Stimulated activated CD4-positive, alpha-beta T cell treated with anti-CD3 and anti-CD28 coated beads, Interleukin-4, amount 100 ng/mL, for 24 hours (primary cell): Measurements from ENCODE around the gene ZGPAT.
A peak's percentile ranks its signal among the peaks of the same experiment; 100 is the strongest.
"Not testable (repeated sequence)": the region's sequence is repeated elsewhere in the genome, so short reads cannot be mapped to it uniquely, and the experiment has no call there.

Experiments
- DNase-seq: peaks from one replicate; pipeline ENCODE4 v3.0.0-alpha.2; 2020

Gene ZGPAT

GRCh38 chr20:63707558-63708300 lies at the start of gene ZGPAT, which contains the start of gene ARFRP1:
Gene ZGPAT (plus strand): TSS chr20:63708039. CDS start chr20:63708581, 542 bp downstream.
Gene ARFRP1 (minus strand): TSS chr20:63707976. CDS start chr20:63707091, 885 bp downstream.
- DNase-seq: peak; percentile 88

- DNase-seq: no peak
Measured at GRCh38 chr20:63658749-63659187, 49.1 kb upstream of the ZGPAT start.

GRCh38 chr20:63659370-63659769 lies 48.5 kb upstream of the ZGPAT start:
- no peak for DNase-seq

- not testable (repeated sequence) for DNase-seq
Measured at GRCh38 chr20:63660174-63660573, 47.7 kb upstream of the ZGPAT start.

DNA sequence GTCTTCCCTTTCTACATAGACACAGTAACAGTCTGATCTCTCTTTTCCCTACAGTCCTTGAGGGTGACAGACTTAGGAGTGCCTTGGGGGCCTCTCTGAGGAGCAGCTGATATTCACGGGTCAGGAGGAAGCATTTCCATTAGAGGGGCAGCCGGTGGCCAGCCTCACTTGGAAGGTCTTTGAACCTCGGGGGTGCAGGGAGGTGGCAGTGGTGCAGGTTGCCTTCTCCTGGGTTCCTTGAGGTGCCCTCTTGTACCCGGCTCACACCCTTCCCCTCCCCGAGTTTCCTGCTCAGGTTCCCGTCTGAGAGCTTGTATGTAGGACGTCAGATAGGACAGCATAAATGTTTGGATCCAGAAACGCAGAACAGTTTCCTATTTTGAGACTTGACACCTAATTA lies 47.2 kb upstream of the ZGPAT start:
- no peak for DNase-seq

GRCh38 chr20:63661108-63661507 lies 46.7 kb upstream of the ZGPAT start:
- no peak for DNase-seq

DNA sequence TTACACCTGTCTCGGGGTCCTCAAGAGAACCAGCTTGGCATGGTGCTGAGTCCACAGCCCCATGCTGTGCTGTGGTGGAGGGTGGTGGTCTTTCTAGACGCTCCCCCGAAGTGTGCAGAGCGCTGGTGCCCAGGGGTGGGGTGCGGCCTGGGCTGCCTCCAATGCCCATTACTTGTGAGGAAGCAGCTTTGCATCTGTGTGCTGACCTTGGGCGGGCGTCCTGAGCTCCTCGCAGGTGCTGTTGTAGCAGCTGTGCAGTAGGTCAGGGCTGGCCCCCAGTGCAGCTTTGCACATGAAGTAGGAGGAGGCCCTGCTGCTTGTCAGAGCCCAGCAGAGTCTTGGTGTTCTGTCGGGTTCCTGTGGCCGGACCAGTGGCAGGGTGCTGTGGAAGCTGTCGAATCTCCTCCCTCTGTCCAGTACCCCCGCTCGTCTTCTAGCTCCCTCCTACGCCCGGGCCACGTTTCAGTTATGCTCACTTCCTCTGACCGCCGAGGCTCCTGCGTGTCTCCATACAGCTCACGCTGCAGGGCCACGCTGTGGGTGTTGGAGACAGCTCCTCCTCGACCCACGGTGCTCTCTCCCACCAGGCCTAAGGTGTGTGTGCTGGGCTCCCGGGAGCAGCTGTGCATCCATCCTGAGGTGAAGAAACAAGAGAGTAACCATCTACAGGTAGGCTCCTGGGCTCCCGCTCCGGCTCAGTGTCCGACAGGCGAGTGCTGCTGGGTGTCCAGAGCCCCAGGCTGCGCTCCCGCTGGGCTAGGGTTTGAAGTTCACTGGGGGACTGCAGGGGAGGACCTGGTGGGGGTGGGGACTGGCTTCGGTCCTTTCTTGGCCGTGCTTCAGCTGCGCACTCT lies 45.7 kb upstream of the ZGPAT start:
- DNase-seq: no peak

GRCh38 chr20:63662813-63663189 lies 45.0 kb upstream of the ZGPAT start:
- DNase-seq: no peak

DNA sequence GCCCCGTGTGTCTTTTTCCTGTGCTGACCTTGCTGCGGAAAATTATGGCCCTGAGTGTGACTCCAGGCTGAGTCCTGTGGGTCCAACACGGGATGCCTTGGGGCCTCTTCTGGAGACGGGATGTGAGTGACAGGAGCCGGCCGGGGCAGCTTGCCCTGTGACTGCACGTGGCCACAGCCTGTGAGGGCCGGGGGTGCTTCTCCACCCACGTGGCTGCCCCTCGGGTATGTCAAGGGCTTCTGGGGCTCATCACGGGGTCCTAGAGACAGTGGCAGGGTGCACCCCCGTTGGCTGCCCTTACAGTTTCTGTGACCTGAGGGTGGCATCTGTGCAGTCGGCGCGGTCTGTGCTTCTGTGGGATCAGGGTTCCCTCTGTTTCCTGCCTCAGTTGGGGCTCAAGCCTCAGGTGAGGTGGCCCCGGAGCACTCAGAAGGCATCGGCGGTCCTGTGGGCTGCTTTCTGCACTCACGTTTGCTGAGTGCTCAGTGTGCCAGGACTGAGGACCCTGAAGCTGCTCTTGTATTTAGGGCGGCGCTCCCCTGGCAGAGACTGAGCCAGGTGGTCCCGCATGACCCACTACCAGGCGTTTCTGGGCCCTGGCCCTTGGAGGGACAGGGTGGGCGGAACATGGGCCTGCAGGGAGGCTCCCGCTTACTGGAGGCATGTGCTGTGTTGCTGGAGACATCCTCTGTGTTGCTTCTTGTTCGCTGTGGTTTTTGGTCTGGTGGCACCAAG lies 44.3 kb upstream of the ZGPAT start:
- DNase-seq: no peak

- DNase-seq: no peak
Measured at GRCh38 chr20:63664143-63664851, 43.5 kb upstream of the ZGPAT start.

- DNase-seq: no peak
Measured at GRCh38 chr20:63664861-63665594, 42.8 kb upstream of the ZGPAT start.

- no peak for DNase-seq
Measured at GRCh38 chr20:63665708-63666107, 42.1 kb upstream of the ZGPAT start.

GRCh38 chr20:63667858-63668257 lies 40.0 kb upstream of the ZGPAT start:
- DNase-seq: no peak

- DNase-seq: no peak
Measured at GRCh38 chr20:63668351-63668750, 39.5 kb upstream of the ZGPAT start.

DNA sequence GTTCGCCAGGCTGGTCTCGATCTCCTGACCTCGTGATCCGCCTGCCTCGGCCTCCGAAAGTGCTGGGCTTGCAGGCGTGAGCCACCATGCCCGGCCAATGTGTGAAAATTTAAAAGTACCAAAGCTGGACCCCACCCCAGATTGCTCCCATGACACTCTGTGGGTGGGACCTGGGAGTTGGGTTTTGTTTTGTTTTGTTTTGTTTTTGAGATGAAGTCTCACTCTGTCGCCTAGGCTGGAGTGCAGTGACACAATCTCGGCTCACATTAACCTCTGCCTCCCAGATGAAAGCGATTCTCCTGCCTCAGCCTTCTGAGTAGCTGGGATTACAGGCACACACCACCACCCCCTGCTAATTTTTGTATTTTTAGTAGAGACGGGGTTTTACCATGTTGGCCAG lies 36.1 kb upstream of the ZGPAT start:
- DNase-seq: not testable (repeated sequence)

DNA sequence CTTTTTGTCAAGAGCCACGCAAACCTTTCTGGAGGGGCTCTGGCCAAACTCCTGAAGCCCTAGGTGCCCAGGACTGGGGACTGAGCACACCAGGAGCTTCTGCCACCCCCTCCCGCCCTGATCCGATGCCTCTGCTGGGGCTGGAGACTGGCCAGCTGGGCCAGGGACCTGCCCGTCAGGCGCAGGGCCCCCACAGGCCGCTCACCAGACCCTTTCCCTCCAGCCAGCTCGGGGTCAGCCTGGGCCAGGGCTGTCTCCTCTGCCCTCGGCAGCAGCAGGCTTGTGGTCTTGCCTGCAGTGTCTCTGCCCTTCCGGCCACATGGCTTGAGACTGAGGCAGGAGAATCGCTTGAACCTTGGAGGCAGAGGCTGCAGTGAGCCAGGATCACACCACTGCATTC lies 35.2 kb upstream of the ZGPAT start:
- DNase-seq: no peak

- DNase-seq: no peak
Measured at GRCh38 chr20:63673951-63674350, 33.9 kb upstream of the ZGPAT start.

GRCh38 chr20:63675681-63676368 lies 32.0 kb upstream of the ZGPAT start:
- no peak for DNase-seq

- DNase-seq: no peak
Measured at GRCh38 chr20:63678071-63678470, 29.8 kb upstream of the ZGPAT start.

- DNase-seq: no peak
Measured at GRCh38 chr20:63678667-63679465, 29.0 kb upstream of the ZGPAT start.
